GM19455 (cell line): ENCODE data around the gene ACOT11.
"Not testable (repeated sequence)": the region's sequence is repeated elsewhere in the genome, so short reads cannot be mapped to it uniquely, and the experiment has no call there.

ENCODE experiments used
- ATAC-seq: cut with Tn5 transposase; IDR thresholded peaks from one replicate; pipeline ENCODE4 v1.9.1; 2021; ENCODE audit not compliant: unreplicated experiment

The ACOT11 gene

DNA sequence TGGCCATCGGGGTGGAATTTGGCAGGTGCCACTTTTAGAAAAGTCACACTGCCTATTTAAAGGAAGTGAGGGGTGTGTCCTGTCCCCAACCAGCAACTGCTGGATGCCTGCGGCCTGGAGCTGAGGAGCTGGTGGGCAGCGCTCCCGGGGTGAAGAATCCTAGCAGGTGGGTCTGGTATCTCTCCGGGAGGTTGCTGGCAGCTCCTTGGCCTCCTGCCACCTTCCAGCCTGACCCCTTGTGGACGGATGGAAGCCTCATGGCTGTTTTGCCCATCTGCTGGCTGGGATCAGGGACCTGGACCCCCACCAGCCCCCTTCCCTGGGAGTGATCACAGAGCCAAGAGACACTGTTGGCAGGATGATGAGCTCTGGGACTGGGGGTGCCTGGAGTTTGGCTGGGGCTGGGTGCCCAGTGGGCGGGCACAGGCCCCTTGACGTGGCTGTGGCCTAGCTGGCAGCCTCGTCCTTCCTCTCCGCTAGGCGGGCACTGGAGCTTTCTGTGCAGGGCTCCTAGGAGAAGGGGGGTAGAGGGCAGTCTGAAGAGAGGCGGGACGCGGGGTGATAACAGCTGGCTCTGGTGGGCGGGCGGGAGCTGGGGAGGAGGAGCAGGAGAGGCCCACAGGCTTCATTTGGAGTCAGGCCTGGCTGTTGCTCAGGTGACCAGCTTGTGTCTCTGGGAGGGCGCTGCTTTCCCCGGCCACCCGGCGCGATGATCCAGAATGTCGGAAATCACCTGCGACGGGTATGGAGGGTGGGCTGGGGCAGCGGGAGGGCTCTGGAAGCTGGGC, at the start of gene ACOT11:
Gene ACOT11 (plus strand): TSS at position 628 of the 788 bp plus-strand sequence. CDS start 82 bp downstream, at position 710.
- no peak for ATAC-seq

DNA sequence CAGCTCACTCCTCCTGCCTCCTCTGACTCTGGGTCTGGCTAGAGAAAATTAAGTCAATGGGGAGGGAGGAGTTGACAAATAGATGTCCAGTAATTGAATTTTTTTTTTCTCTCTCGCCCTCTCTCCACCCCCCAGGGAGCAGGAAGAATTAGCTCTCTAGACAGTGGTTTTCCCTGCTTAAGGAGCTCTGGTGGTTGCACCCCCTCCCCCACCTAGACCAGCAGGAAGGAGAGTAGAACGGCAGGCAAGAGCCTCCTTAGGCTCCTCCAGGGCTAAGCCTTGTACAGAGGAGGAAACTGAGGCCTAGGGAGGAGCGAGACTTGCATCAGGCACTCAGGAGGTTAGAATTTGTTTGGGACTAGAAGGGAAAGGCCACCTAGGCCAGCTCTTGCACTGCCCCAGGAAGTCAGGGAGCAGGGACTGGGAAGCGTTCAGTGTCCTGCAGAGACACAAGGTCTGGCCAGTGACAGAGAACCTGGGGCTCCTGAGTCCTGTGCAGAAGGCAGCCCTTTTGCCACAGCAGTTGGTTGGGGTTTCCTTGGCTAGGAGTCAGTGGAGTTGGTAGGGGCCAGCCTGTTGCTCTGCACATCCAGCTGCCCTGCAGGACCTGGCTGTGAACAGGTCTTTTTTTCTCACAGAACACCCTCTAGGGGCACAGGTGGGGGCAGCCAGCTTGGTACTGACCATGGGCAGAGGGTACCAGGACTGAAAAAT, 49.5 kb upstream of the ACOT11 start:
- ATAC-seq = no peak

DNA sequence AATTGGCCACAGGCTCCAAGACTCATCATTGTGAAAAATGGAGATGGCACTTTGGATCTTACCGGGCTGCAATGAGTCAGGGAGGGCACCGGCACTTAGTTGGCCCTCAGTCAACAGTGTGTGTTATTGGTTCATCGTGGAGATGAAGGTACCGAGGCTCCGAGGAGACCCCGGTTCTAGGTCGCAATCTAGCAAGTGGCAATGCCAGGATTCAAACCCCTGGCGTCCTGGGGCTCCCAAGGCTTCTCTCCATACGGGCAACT, 49.0 kb upstream of the ACOT11 start:
- no peak for ATAC-seq

DNA sequence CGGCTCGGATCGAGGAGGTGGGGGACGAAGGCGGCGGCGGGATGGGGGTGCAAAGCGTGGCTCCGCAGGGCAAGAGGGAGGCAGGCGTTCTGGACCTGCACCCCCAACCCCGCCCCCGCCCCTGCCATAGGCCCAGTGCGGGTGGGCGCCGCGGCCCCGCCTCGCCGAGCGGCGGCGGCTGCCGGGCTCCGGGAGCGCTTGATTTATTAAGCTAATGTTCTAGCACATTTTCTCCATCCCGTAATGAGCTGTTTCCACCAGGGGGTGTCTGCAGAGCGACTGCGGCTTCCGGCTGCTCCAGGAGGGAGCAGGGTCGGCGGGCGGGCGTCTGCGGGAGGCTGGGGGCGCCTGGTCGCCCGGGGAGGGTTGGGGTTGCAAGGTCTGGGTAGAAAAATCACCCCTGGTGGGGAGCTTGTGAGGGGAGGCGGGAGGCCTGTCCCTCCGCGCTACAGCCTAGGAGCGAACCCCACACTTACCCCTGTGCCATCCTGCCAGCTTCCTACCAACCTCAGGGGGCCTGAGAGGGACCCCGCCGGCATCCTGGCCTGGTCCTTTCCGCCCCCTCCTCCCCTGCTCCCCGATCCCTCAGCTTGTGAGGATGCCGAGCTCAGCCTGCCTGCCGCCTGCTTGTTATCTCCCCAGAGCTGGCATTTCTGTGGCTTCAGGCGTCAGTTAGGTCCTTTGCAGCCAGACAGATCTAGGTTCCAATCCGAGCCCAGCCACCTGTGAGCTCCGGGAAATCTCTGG, 48.5 kb upstream of the ACOT11 start:
- no peak for ATAC-seq

DNA sequence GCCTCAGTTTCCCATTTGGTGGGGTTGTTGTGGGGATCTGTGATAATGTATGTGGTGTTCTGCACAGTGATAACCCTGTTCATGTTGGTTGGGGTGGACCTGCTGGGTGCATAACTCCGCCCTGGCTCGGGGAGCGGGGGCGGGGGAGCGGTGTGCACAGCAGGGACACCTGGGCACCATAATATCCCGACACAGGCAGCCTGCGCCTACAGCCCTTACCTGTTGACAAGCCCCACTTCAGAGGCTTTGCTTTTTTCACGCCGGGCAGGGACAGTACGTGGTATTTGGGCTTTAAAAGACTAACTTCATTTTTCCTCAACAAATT, 48.0 kb upstream of the ACOT11 start:
- ATAC-seq = no peak

DNA sequence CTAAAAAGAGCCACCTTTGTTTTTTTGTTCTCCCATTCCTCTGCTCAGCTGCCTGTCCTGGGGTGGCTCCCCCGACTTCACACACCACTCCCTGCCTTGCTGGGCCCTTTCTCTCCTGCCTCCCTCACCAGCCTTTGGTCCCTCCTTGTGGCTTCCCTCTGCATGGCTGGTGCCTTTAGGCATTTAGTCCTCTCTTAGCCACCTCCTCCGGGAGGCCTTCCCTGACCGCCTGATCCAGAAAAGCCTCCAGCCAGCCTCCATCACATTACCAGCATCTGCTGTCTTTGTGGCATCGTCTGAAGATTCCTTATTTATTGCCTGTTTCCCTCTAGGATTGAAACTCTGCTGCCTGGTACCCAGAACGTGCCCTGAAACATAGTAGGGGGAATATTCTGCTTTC, 46.2 kb upstream of the ACOT11 start:
- ATAC-seq = no peak

DNA sequence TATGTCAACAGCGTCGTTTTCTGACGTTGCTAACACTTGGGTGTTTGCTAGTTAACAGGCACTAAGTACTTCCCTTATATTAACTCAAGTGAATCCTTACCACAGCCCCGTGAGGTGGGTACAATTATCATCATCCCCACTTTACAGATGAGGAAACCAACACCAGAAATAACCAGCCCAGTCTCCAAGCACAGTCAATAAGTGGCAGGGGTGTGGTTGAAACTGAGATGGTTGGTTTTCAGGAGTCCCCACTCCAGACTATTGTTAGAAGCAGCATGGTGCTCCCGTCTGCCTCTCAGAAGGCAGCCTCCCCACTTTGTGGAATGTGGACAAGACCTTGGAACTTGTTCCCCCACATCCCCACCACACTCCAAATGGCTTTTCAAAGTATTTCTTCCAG, 45.7 kb upstream of the ACOT11 start:
- ATAC-seq = no peak

DNA sequence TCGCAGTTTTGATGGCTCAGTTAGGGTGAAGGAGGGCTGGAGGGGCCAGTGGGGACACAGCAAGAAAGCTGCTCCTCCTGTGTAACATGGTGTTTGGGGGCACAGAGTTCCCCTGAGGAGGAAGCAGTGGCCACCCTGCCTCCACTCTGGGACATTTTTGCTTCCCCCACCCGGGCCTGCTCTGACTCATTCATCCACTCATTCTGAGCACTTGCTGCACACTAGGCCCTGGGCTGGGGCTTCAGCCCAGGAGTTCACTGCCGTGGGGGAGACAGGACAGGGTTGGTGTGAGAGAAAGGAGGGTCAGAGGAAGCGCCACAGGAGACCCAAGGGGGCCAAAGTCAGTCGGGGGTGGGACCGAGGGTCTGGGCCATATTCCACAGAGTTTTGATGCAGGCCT, 41.4 kb upstream of the ACOT11 start:
- no peak for ATAC-seq

DNA sequence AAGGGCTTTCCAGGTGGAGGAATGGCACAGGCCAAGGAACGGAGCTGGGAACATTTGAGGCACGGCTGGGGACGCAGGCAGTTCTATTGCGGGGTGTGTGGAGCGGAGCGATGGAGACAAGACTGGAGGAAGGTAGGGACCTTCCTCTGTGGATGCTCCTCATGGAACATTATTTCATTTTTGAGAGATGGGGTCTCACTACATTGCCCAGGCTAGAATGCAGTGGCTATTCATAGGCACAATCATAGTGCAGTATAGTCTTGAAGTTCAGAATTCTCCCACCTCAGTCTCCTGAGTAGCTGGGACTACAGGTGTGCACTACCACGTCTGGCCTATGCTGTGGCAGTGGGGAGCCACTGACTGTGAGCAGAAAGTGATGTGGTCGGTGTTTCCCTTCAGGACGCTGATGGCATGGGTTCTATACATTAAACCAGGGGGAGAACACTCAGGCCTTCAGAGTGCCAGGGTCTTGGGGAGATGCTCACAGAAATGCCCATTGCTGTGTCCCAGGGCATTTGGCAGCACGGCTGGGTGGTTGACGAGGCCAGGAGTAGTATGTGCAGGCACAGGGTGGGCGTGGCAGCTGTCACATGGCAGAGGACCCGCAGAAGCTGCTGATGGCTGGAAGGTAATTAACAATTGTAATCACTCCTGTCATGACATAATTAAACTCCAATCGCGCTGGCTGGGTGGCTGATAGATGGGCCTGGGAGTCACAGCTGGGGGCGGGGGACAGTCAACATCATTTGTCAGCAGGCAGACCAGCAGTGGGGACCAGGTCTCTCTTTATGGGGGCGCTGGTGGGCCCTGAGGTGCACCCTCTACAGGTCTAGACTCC, 40.8 kb upstream of the ACOT11 start:
- no peak for ATAC-seq

DNA sequence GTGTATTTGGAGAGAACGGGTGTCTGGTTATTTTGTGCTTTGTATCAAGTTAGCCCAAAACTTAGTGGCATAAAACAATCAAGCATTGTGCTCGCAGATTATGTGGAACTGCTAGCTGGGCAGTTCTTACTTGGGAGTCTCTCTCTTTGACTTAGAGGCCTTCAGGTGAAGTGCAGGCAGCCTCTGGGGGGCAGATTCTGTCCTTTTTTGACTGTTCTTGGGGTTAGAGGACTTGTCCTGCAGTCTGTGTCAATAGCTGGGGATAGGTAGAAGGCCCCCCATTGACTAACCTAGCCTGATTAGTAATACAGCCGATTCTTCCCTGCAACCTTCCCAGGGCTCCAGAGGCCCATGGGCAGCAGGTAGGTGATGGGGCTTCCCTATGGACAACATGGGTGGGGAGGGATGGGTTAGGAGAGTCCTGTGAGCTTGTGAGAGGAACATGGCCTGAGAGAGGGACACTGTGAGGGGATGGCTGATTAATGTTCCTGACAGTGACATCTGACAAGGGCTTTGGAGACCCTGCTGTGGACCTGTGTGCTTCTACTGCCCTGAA, 37.2 kb upstream of the ACOT11 start:
- ATAC-seq = no peak

DNA sequence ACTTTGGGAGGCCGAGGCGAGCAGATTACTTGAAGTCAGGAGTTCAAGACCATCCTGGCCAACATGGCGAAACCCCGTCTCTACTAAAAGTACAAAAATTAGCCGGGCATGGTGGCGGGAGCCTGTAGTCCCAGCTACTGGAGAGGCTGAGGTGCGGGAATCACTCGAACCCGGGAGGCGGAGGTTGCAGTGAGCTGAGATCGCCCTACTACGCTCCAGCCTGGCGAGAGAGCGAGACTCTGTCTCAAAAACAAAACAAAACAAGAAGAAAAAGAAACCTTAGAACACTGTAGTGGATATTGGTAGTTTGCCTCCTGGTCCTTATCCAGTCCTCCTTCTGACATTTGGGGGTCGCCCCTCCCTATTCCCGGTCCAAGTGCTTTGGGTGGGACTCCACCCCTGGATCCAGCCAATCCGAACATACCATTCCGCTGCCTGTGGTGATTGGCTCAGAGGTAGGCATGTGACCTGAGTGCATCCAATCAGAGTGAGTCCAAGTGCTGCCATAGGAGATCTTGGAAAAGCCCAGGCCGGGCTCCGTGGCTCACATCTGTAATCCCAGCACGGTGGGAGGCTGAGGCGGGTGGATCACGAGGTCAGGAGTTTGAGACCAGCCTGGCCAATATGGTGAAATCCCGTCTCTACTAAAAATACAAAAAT, 34.0 kb upstream of the ACOT11 start:
- ATAC-seq = not testable (repeated sequence)

DNA sequence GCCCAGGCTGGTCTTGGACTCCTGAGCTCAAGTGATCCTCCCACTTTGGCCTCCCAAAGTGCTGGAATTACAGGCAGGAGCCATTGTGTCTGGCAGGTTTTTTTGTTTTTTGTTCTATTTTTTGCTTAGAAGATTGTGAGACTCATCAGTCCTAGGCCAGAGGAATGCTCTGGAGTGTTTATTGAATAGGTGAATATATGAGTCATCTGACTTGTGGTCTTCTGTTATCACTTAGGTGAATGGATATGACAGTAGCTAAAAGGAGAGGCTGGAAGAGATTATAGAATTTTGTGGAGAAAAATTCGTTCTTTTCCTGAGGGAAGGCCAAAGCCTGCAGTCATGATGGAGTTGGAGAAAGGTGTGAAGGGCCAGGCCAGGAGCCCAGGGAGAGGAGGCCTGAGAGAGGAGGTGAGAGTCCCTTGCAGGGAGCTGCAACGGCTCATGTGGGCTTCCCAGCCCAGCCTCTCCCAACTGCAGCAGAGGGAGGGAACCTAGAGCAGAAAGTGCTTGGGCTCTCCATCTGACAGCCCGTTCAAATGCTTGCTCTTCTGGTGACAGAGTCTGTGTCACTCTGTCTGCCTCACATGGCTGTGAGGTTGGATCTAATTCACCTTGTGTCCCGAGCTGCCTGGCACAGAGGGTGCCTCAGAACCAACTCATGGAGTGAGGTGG, 31.6 kb upstream of the ACOT11 start:
- no peak for ATAC-seq

DNA sequence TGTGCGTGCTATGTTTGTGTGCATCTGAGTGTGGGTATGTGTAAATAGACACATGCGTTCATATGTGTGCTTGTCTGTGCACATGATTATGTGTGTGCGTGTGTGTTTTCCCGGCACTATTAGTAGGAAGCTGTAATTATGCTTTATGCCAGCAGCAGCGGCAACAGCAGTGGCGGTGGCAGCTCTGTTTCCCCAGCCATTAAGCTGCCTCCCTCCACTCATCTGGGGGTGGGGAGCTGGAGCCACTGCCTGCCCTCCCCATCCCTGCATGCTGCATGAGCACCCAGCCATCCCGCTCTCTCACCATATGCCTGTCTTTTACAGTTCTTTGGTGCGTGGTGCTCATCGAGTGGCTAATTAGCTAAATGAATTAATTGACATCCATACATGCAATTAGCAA, 30.5 kb upstream of the ACOT11 start:
- no peak for ATAC-seq

DNA sequence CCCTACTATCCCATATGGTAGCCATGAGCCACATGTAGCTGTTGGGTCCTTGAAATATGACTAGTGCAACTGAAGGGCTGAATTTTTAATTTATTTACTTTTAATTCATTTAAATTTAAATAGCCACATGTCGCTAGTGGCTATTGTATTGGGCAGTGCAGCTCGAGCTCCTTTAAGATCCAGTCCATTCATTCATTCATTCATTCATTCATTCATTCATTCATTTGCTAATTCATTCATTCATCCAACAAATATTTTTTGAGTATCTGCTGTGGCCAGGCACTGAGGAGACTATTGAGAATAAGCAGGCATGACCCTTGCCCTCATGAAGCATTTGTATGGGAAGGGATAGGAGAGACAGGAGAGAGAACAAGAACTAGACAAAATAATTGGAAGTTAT, 29.5 kb upstream of the ACOT11 start:
- ATAC-seq = no peak

DNA sequence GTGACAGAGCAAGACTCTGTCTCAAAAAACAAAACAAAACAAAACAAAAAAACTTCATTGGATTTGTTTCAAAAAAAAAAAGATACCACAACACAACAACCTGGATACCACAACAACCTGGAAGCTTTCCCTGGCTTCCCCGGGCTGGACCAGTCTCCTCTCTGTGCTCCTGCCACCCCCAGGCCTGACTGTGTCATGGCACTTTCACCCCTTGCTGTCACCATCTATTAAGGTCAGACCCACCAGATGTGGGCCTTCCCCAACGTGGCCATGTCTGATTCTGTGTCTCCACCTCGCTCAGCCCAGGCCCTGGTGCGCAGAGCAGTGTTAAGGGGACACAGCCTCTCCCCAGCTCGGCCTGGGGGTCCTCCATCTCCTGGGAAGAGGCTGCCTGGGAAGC, 28.3 kb upstream of the ACOT11 start:
- no peak for ATAC-seq

DNA sequence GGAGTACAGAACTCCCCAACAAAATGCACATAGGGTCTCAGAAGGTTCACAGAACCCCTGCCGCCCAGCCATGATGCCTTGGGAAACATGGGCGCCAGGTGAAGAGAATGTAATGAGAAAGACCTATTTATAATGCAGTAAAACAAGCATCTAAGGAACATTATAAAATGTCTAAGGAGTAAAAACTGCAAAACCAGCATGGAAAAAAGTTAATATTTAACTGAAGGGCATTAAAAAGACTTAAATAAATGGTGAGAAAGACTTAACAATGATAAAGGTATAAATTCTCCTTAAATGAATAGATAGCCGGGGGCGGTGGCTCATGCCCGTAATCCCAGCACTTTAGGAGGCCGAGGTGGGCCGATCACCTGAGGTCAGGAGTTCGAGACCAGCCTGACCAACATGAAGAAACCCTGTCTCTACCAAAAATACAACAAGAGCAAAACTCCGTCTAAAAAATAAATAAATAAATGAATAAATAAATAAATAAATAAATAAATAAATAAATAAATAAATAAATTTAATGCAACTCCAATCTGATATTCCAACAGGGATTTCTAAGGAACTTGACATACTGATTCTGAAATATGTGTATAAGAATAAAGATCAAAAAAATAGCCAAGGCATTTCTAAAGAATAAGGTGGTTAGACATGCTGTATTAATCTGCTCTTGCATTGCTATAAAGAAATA, 27.3 kb upstream of the ACOT11 start:
- no peak for ATAC-seq

DNA sequence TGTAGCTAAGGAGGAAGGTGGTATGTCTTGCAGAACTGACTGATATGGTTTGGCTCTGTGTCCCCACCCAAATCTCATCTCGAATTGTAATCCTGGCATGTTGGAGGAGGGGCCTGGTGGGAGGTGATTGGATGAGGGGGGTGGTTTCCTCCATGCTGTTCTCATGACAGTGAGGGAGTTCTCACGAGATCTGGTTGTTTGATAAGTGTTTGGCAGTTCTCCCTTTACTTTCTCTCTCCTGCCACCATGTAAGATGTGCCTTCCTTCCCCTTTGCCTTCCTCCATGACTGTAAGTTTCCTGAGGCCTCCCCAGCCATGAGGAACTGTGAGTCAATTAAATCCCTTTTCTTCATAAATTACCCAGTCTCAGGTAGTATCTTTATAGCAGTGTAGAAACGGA, 21.5 kb upstream of the ACOT11 start:
- not testable (repeated sequence) for ATAC-seq

DNA sequence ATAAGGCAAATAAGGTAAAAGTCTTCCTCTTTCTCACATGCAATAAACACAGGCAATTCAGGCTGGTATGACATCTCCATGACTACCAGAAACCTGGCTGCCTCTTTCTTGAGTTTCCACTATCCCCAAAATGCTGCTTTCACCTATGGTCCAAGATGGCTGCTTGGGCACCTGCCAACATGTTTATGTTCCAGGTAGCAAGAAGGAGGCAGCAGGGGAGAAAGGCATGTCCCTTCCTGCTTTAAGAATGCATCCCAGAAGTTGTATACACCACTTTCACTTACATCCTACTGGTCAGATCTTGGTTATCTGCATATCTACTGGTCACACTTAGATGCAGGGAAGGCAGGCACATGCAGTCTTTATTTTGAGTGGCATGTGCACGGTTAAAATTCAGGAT, 19.4 kb upstream of the ACOT11 start:
- no peak for ATAC-seq

DNA sequence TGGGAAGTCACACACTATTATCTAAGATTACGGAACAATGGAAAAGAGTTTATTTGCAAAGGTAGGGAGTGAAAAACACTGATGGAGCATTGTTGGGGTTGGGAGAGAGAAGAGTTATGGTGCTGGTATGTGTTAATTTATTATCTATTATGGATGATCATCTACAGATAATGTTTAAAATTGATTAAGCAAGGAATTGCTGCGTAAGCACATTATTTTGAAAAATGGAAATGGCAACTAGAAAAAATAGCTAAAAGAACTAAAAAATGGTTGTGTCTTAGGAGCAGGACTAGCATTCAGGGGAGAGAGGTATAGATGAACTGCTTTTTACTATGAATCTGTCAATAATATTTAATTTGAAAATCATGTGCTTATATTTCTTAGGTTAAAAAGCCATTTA, 16.0 kb upstream of the ACOT11 start:
- ATAC-seq = no peak
